ENCODE measurements around the gene CKS1B.

GRCh38 chr1:155011437-155012025 is 37.0 kb downstream of the CKS1B start:
- TF ChIP-seq POLR2A (IDR thresholded peaks at IDR 0.05; ENCODE audit: low read length) (no peak), CHD2 (IDR thresholded peaks at IDR 0.05; ENCODE audit: low read length, partially characterized antibody) (no peak), FOSL2 (IDR thresholded peaks at IDR 0.05) (no peak), FOSL2 (CRISPR knock-in tag; IDR thresholded peaks at IDR 0.05) (no peak), USF2 (IDR thresholded peaks at IDR 0.05) (no peak), EHMT2 (IDR thresholded peaks at IDR 0.05; ENCODE audit: low read depth) (no peak), BHLHE40 (IDR thresholded peaks at IDR 0.05; ENCODE audit: low read depth, low read length) (no peak), REST (IDR thresholded peaks at IDR 0.05) (no peak)
- TF ChIP-seq, protein P1, sequence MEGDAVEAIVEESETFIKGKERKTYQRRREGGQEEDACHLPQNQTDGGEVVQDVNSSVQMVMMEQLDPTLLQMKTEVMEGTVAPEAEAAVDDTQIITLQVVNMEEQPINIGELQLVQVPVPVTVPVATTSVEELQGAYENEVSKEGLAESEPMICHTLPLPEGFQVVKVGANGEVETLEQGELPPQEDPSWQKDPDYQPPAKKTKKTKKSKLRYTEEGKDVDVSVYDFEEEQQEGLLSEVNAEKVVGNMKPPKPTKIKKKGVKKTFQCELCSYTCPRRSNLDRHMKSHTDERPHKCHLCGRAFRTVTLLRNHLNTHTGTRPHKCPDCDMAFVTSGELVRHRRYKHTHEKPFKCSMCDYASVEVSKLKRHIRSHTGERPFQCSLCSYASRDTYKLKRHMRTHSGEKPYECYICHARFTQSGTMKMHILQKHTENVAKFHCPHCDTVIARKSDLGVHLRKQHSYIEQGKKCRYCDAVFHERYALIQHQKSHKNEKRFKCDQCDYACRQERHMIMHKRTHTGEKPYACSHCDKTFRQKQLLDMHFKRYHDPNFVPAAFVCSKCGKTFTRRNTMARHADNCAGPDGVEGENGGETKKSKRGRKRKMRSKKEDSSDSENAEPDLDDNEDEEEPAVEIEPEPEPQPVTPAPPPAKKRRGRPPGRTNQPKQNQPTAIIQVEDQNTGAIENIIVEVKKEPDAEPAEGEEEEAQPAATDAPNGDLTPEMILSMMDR (IDR thresholded peaks at IDR 0.05), result no peak
- TF ChIP-seq, protein P2, sequence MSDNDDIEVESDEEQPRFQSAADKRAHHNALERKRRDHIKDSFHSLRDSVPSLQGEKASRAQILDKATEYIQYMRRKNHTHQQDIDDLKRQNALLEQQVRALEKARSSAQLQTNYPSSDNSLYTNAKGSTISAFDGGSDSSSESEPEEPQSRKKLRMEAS (IDR thresholded peaks at IDR 0.05), result no peak
